OCI-LY7 (cell line): ENCODE data around the gene OR8K5.

Experiments used
- CTCF ChIP-seq: fragments of 200-600 bp; sonication (generic); conservative IDR thresholded peaks from 2 replicates; pipeline ENCODE4 v1.5.1; 2014; ENCODE audit warnings: mild to moderate bottlenecking, antibody characterized with exemption, low read length, moderate library complexity, mixed read lengths
- EZH2phosphoT487 ChIP-seq: fragments of 200-600 bp; sonication (generic); IDR thresholded peaks from 2 replicates; pipeline ENCODE4 v1.6.1; 2018; ENCODE audit warnings: low read depth, borderline replicate concordance, mild to moderate bottlenecking, mixed run types, antibody characterized with exemption, low read length, moderate library complexity, mixed read lengths

DNA sequence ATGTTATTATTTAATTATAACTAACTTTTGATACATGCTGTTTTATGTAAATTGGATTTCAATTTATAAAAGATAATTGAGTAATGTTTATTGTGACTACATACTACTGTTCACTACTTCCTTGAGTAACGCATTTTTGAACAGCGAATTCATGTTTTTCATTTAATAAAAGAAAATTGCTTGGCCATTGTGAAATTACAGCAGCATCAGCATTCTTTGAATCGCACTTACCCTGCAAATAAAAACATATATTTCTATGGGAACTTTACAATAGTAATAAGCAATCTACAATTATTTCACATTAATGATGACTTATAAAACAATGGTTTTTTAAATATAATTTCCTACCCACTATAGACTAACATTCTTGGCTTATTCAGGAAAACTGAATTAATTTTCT lies 36.6 kb upstream of the OR8K5 start:
- TF ChIP-seq CTCF (no peak), EZH2phosphoT487 (no peak)
